Tibial artery (tissue), 4 donors: ENCODE data around the gene GNB1L.
A peak's percentile ranks its signal among the peaks of the same experiment; 100 is the strongest.

ENCODE experiments used
- DNase-seq, 2 donors: peaks; one replicate each; pipeline ENCODE4 v3.0.0-alpha.2; 2019
- H3K27ac ChIP-seq, 2 donors: fragments of 200-600 bp; sonication (generic) in 1 of 2; 1 replicate in 1 of 2; 2 replicates in 1 of 2; pipeline ENCODE4 v1.5.1; 2018 to 2019; ENCODE audit warnings: mild to moderate bottlenecking in 1 of 2
- H3K27me3 ChIP-seq, 2 donors: fragments of 200-600 bp; sonication (generic) in 1 of 2; one replicate each; pipeline versions ENCODE4 v1.5.1 to v1.6.0; 2016 to 2019
- H3K36me3 ChIP-seq, 3 donors: fragments of 200-600 bp; sonication (generic) in 2 of 3; one replicate each; pipeline ENCODE4 v1.5.1; 2016 to 2019; ENCODE audit warnings: mild to moderate bottlenecking in 2 of 3
- H3K4me1 ChIP-seq, 4 donors: fragments of 200-600 bp; sonication (generic) in 2 of 4; 1 replicate in 3 of 4; 2 replicates in 1 of 4; pipeline ENCODE4 v1.5.1; 2016 to 2019
- H3K4me3 ChIP-seq, 2 donors: fragments of 200-600 bp; sonication (generic) in 1 of 2; 1 replicate in 1 of 2; 2 replicates in 1 of 2; pipeline ENCODE4 v1.5.1; 2018 to 2019; ENCODE audit warnings: mild to moderate bottlenecking in 2 of 2
- H3K9me3 ChIP-seq, 3 donors: fragments of 200-600 bp; sonication (generic) in 1 of 3; one replicate each; pipeline ENCODE4 v1.5.1; 2016 to 2019
- intact Hi-C: fragments of 100-400 bp; cut with DNase I; formaldehyde crosslinking; loops from one replicate; pipeline ENCODE4 v1.15.0; 2023; ENCODE audit warnings: low total_unique reads
- TF ChIP-seq, protein P1 (sequence below), 2 experiments: fragments of 200-600 bp in 1 of 2; fragments of 450-650 bp in 1 of 2; IDR thresholded peaks; one replicate each; pipeline ENCODE4 v1.5.1; 2017 to 2019; ENCODE audit warnings: antibody characterized with exemption in 2 of 2, mild to moderate bottlenecking in 1 of 2, moderate library complexity in 1 of 2

Gene GNB1L

DNA sequence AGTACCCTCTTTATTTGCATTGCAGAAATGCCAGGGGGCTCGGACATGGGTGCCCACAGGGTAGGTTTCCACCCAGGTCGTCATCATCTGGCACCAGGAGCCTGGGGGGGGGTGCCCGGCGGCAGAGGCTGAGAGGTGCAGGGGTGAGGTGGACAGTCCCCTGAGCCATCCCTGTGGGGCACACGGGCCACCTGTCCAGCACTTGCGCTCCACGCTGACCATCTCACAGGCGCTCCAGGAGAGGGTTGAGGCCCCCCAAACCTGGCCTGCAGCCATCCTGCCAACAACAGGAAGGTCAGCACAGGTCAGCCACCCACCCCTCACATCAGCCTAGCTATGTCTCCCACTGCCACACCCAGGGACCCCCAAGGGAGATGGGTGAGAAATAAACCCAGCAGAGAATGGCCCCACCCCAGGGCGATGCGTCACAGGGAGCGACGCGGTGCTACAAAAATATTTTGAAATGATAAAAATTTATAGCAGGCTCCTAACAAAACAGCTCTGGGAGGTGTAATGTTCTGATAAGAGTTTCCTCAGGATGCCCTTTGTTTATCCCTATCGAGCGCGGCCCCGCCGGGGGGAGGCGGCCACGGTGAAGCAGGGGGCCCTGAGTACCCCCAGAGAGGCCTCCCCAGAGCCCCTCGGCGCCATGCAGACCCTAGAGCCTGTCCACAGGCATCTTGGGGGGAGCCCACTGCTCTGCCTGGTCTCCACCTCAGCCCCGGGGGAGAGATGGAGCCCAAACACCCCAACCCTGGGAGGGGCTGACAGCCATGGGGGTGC is 21.0 kb upstream of the GNB1L start:
- H3K36me3 ChIP-seq: peaks cover 0 to 52% (median 18%) of the 10 kb centered on the region in 3 donors
- peak; percentile 21 to 65 for DNase-seq
- no peaks in the 10 kb centered on the region for H3K27me3 ChIP-seq
- no peaks in the 10 kb centered on the region for H3K9me3 ChIP-seq
- peak overlapping the region in 1 of 2 donors; percentile 11 for H3K27ac ChIP-seq
- H3K4me1 ChIP-seq: peaks cover 0 to 21% (median 15%) of the 10 kb centered on the region in 4 donors
- intact Hi-C loops: no loop called here
- TF ChIP-seq, protein P1, sequence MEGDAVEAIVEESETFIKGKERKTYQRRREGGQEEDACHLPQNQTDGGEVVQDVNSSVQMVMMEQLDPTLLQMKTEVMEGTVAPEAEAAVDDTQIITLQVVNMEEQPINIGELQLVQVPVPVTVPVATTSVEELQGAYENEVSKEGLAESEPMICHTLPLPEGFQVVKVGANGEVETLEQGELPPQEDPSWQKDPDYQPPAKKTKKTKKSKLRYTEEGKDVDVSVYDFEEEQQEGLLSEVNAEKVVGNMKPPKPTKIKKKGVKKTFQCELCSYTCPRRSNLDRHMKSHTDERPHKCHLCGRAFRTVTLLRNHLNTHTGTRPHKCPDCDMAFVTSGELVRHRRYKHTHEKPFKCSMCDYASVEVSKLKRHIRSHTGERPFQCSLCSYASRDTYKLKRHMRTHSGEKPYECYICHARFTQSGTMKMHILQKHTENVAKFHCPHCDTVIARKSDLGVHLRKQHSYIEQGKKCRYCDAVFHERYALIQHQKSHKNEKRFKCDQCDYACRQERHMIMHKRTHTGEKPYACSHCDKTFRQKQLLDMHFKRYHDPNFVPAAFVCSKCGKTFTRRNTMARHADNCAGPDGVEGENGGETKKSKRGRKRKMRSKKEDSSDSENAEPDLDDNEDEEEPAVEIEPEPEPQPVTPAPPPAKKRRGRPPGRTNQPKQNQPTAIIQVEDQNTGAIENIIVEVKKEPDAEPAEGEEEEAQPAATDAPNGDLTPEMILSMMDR (IDR thresholded peaks at IDR 0.05): no peak
- H3K4me3 ChIP-seq: no peak overlapping the region

DNA sequence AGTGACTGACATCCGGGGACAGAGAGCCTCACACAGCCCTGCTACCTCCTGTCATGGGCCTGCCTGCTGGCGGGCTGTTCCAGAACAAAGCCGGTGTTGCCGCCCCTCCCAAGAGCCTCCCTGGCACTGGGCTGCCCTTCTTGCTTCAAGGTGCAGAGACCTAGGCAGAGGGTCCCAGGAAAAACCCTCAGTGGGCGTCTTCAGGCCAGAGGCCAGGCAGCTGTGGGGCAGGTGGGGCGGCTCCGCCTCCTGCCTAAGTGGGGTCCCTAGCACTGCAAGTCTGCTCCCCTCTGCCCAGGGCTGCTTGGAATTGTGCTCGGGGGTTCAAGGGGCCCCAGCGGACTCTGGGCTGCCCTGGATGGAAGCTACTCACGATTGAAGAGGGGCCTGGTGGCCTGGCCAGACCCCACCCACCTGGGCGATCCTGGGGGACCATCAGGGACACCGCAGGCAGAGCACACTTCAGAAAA is 20.4 kb upstream of the GNB1L start:
- H3K4me1 ChIP-seq: peaks cover 0 to 20% (median 10%) of the 10 kb centered on the region in 4 donors
- no peak overlapping the region for H3K4me3 ChIP-seq
- no peaks in the 10 kb centered on the region for H3K27me3 ChIP-seq
- H3K9me3 ChIP-seq: no peaks in the 10 kb centered on the region
- intact Hi-C loops: no loop called here
- TF ChIP-seq, protein P1 (IDR thresholded peaks at IDR 0.05): no peak
- DNase-seq: no peak
- peak overlapping the region in 1 of 2 donors; percentile 11 for H3K27ac ChIP-seq
- peaks cover 0 to 49% (median 18%) of the 10 kb centered on the region in 3 donors for H3K36me3 ChIP-seq

DNA sequence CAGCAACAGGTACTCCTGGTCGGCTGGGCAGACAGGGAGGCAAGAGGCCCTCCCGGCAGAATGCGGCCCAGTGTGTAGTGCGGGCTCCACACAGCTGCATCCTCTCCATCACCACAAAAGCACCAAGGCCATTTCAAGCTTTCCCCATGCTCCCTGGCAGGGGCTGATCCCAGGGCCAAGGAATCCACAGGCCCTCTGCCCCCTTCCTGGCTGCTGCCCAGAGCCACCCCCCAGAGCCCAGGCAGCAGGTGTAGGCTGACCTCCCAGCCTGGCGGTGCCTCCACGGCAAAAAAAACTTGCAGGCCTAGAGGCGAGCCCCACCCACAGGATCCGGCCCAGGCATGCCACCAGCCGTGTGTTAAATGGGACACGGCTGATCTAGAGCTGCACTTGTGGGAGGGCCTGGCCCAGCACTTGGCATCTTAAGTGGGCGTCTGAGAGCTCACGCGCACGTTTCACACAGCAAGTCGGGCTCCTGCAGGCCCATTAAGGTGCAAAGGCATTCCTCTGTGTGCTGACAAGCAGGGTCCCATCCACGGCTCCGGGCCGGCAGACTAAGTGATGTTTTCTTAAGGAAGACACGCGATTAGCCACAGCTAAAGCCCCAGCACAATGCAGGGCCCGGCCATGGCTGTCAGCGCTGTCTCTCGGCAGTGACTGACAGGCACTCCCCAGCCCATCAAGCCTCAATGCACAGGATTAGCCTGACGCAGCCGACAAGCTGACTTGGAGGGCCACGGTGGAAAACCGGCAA is 19.8 kb upstream of the GNB1L start:
- H3K4me3 ChIP-seq: no peak overlapping the region
- intact Hi-C loops: no loop called here
- no peak overlapping the region for H3K27ac ChIP-seq
- no peaks in the 10 kb centered on the region for H3K9me3 ChIP-seq
- peaks cover 0 to 20% (median 10%) of the 10 kb centered on the region in 4 donors for H3K4me1 ChIP-seq
- H3K36me3 ChIP-seq: peaks cover 0 to 42% (median 18%) of the 10 kb centered on the region in 3 donors
- DNase-seq: peak; percentile 23 to 67
- no peaks in the 10 kb centered on the region for H3K27me3 ChIP-seq
- TF ChIP-seq, protein P1 (IDR thresholded peaks at IDR 0.05): no peak

DNA sequence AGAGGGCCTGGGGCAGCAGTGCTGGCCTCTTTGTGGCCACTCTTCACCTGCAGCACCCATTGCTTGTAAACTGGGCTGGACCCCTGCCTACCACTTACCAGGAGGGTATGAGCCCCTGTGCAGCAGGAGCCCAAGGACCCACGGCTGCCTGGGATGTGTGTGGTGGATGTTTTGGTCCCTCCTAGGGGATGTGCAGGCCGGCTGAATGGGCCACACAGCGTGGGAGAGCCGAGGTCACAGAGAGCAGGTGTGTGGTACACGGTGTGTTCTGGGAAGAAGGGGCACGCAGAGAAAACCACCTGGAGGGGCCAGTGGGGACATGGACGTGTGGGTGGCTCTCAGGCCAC is 19.3 kb upstream of the GNB1L start:
- intact Hi-C loops: no loop called here
- H3K27me3 ChIP-seq: no peaks in the 10 kb centered on the region
- peaks cover 0 to 20% (median 10%) of the 10 kb centered on the region in 4 donors for H3K4me1 ChIP-seq
- H3K4me3 ChIP-seq: no peak overlapping the region
- DNase-seq: peak; percentile 14 to 57
- no peaks in the 10 kb centered on the region for H3K9me3 ChIP-seq
- TF ChIP-seq, protein P1 (IDR thresholded peaks at IDR 0.05): no peak
- no peak overlapping the region for H3K27ac ChIP-seq
- peaks cover 0 to 37% (median 18%) of the 10 kb centered on the region in 3 donors for H3K36me3 ChIP-seq

DNA sequence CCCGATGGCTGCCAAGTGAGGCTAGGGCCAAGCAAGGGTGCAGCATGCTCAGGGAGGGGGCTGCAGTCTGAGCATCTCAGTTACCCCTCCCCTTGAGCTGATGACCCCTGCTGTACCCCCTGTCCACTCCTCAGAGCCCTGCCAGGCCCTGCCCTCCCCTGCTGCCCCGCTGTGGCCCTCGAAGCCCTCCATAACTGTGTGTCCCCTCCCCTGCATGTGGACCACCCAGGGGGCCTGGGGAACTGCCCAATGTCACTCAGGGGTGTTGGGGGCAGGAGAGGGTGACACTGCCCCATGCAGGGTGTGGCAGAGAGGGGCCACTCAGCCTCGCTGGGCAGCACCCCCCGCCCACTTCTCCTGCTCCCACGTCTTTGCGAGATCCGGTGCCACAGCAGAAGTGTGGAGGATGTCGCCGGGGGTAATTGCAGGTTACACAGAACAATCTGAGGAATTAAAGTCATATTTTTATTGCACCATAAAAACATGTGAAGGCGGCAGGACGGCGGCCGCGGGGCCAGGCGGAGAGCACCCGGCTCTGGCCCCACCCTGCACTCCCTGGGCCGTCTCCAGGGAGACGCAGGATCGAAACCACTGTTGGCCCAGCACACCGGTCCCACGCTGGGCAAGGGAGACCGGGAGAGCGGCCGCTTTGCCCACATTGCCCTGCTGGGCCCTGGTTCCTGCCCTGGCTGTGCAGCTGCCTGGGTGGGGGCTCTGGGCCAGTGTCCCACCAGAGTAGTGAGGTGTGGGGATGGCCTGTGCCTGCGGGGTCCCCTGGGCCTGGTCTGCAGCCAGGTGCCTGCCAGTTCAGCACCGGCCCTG is 18.7 kb upstream of the GNB1L start:
- H3K36me3 ChIP-seq: peaks cover 0 to 31% (median 18%) of the 10 kb centered on the region in 3 donors
- no peak overlapping the region for H3K4me3 ChIP-seq
- H3K27me3 ChIP-seq: no peaks in the 10 kb centered on the region
- TF ChIP-seq, protein P1 (IDR thresholded peaks at IDR 0.05): no peak
- peaks cover 0 to 20% (median 10%) of the 10 kb centered on the region in 4 donors for H3K4me1 ChIP-seq
- H3K27ac ChIP-seq: no peak overlapping the region
- intact Hi-C loops: no loop called here
- no peaks in the 10 kb centered on the region for H3K9me3 ChIP-seq
- peak; percentile 15 to 45 for DNase-seq
